AG04449 (cell line): ENCODE data around the gene DTNBP1.

ENCODE experiments used
- CTCF ChIA-PET: fragments of 350-600 bp; formaldehyde crosslinking; extraction: SDS; loops from one replicate; lab custom pipeline; 2021; ENCODE audit warnings: antibody characterized with exemption; lab: Yijun Ruan, JAX
- POLR2A ChIA-PET: fragments of 400-600, 350-600 bp; formaldehyde crosslinking; extraction: SDS; loops from one replicate; lab custom pipeline; 2020; ENCODE audit warnings: antibody characterized with exemption, inconsistent platforms; lab: Yijun Ruan, JAX
- DNase-seq: peaks from one replicate; pipeline ENCODE4 v3.0.0-alpha.2; 2010; ENCODE audit warnings: low read depth, low spot score
- H3K4me3 ChIP-seq: 2 replicates; pipeline ENCODE4 v1.5.1; 2011; ENCODE audit warnings: low read depth, mild to moderate bottlenecking, control low read depth, low read length
- TF ChIP-seq, protein P1 (sequence below): IDR thresholded peaks from one replicate; pipeline ENCODE4 v1.5.1; 2011; ENCODE audit warnings: mild to moderate bottlenecking, moderate library complexity, low read length, control low read depth, inconsistent platforms; ENCODE audit not compliant: insufficient read depth; ENCODE audit errors: missing control alignments

DTNBP1 gene

GRCh38 chr6:15534974-15535373 is 127.9 kb downstream of the DTNBP1 start:
- DNase-seq, result no peak
- ChIA-PET POLR2A (no interaction called here), CTCF (interaction anchor here (1.2 kb wide), 1 partner anchor 11 kb away, joined by 3 read pairs; no protein-coding TSS in a partner anchor)
- H3K4me3 ChIP-seq, result no peak overlapping the region
- TF ChIP-seq, protein P1, sequence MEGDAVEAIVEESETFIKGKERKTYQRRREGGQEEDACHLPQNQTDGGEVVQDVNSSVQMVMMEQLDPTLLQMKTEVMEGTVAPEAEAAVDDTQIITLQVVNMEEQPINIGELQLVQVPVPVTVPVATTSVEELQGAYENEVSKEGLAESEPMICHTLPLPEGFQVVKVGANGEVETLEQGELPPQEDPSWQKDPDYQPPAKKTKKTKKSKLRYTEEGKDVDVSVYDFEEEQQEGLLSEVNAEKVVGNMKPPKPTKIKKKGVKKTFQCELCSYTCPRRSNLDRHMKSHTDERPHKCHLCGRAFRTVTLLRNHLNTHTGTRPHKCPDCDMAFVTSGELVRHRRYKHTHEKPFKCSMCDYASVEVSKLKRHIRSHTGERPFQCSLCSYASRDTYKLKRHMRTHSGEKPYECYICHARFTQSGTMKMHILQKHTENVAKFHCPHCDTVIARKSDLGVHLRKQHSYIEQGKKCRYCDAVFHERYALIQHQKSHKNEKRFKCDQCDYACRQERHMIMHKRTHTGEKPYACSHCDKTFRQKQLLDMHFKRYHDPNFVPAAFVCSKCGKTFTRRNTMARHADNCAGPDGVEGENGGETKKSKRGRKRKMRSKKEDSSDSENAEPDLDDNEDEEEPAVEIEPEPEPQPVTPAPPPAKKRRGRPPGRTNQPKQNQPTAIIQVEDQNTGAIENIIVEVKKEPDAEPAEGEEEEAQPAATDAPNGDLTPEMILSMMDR, result no peak

DNA sequence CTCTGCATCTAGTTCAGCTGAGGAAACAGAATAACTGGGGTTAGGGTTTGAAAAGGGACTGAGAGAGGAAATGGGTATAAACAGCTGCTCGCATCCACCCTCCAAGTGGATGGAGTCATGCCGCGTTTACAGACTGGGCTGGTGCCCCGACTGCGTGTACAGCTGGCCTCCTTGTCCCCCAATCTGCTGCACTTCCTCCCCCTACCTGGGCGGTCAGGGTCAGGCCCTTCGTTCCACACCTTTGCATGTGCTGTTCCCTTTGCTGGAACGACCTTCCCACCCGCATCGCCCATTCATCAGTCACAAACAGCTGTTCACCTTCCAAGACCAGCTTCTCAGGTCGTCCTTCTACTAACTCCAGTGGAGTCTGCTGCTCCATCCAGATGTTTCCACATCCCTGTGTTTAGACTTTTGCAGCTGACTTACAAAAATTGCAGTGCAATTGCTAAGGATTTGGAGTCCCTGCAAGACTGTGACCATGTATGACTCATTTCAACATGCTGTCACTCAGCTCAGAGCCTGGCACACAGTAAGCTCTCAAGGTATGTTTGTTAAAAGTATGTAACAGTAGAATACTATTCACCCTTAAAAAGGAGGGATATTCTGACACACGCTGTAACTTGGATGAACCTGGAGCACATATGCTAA is 129.3 kb downstream of the DTNBP1 start:
- DNase-seq, result no peak
- no peak overlapping the region for H3K4me3 ChIP-seq
- TF ChIP-seq, protein P1, result no peak
- ChIA-PET POLR2A (no interaction called here), CTCF (no interaction called here)

- H3K4me3 ChIP-seq, result no peak overlapping the region
- ChIA-PET POLR2A (no interaction called here), CTCF (no interaction called here)
- TF ChIP-seq, protein P1, result no peak
- DNase-seq, result no peak
Observed at GRCh38 chr6:15531973-15532372, 130.9 kb downstream of the DTNBP1 start.

DNA sequence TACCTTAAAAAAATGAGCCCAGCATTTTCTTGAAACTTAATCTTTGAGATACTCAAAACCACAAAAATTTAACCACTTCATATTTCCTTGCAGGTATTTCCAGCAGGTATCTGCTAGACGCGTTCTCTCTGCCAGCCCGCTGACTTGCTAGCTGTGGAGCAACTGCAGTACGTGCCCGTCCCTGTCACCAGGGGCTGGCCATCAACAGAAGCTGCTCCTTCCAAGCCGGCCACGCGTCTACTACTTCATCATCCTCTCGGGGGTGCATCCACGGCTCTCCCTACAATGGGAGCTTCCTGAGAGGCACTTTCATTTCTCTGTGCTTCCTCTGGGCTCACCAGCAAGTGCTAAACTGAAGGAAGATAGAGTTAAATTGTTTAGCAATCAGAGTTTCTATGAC is 132.4 kb downstream of the DTNBP1 start:
- ChIA-PET CTCF (no interaction called here), POLR2A (no interaction called here)
- DNase-seq, result no peak
- no peak overlapping the region for H3K4me3 ChIP-seq
- TF ChIP-seq, protein P1, result no peak

DNA sequence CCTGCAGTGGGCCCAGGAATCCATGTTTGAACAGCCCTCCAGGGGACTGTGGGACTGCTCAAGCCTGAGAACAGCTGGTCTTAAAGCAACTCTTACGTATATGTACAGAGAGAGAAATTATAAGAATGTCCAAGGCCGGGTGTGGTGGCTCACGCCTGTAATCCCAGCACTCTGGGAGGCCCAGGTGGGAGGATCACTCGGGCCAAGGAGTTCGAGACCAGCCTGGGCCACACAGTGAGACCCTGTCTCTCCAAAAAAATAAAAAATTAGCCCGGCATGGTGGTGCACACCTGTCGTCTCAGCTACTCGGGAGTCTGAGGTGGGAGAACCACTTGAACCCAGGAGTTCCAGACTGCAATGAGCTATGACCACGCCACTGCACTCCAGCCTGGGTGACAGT is 134.0 kb downstream of the DTNBP1 start:
- H3K4me3 ChIP-seq, result no peak overlapping the region
- DNase-seq, result no peak
- CTCF ChIA-PET, result no interaction called here
- POLR2A ChIA-PET, result no interaction called here
- TF ChIP-seq, protein P1, result no peak

DNA sequence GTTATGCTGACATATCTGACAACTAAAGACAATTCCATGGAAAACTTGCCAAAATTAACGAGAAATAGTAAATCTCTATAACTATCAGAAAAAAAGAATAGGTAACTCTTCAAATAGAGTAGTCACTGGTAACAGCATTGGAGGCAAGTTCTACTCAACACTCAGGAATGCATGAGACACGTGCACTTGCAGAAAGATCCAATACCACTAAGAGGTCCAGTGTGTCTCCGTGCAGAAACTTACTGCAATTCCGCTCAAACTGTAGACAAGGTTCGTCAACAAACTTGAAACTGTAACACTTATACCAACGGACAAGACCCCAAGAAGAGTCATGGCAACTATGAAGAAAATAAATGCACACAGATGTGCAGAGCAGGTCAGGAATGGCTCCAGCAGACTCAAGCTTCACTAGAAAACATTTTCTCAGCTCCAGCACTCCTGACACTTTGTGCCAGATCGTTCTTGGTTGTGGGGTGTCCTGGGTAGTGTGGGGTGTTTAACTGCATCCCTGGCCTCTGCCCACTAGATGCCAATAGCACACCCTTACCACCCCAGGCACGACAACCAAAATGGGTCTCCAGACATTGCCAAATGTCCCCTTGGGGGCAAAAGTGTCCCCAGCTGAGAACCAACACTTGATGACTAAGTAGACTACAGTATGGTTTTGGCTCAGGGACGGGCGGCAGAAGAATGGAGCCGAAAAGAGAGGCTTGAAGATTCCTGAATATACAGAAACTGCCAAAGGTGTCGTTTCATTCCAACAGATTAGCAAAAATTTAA is 134.8 kb downstream of the DTNBP1 start:
- POLR2A ChIA-PET, result no interaction called here
- DNase-seq, result no peak
- H3K4me3 ChIP-seq, result no peak overlapping the region
- TF ChIP-seq, protein P1, result no peak
- CTCF ChIA-PET, result interaction anchor here (0.7 kb wide), 1 partner anchor 88 kb away, joined by 3 read pairs; no protein-coding TSS in a partner anchor
